ENCODE measurements around the gene KIF20B. TPM values are rescaled to one million over a fixed set of nuclear protein-coding genes. Genes with fewer than 3 reads are reported as not detected.

The KIF20B gene
- total RNA-seq, 1 experiment from 2014 or later, result 59.1 TPM

DNA sequence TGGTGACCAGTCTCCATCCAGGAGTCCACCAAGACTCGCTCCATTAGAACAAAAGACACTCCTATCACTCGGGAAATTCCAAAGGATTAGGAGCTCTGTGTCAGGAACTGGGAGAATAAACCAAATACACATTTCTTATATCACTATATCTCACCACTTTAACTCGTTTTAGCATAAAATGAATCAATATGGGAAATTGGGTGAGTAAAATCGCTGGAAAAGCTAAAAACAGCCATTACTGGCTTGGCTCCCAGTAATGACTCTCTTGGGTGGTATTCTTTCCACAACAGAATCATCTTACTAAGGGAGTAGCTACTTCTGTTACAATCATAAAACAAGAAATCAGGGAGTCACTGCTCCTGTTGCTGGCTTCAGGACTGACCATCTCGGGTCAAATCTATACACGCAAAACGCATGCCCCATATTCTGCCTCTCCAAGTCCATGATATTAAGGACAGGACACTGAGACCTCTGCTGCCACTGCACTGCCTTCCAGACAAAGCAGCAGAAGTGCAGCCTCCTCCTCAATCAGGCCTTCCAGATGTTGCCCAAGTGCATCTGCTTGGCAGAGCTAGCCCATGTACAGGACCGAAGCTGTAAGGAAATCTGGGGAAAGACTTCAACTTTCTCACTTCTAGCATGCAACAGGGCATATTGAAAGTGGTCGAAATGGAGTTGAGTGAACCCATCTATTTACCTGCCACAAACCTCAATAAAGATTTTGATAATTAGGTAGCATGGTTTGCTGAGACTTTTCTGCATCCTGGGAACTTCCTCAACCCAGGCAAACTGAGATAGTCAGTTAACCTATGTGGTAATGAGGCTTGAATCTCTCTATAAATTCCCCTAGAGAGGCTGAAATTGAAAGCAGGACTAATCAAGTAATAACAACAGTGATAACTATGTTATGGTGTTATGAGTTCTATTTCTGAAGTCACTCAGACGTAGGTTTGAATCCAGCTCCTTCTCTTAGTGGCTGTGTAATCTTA, 42.0 kb upstream of the KIF20B start:
- H3K79me2 ChIP-seq (ENCODE audit: insufficient read depth, low read length), result no peaks in the 10 kb centered on the region
- no peak overlapping the region for H3K9ac ChIP-seq (ENCODE audit: extremely low read depth, insufficient read length, low read length)
- no peak overlapping the region for H3T11ph ChIP-seq (ENCODE audit: low read length)
- H3K18ac ChIP-seq (ENCODE audit: insufficient read length, low read depth, low read length), result no peak overlapping the region
- Mint-ChIP-seq H3K4me1 (peaks cover 5 to 14% of the 10 kb centered on the region in 2 experiments), H3K27me3 (ENCODE audit: low read depth) (no peaks in the 10 kb centered on the region), H3K4me3 (no peak overlapping the region), H3K36me3 (ENCODE audit: insufficient read depth in 1 of 3, low read depth in 3 of 3) (peaks cover 16 to 26% (median 24%) of the 10 kb centered on the region in 3 experiments), H3K27ac (no peak overlapping the region), H3K9me3 (peaks cover 18 to 22% of the 10 kb centered on the region in 2 experiments; a peak in 4 of 5 replicates)
- DNase-seq, result no peak
- H2BK20ac ChIP-seq (ENCODE audit: low read depth, low read length, poor library complexity, severe bottlenecking), result no peak overlapping the region
- H2BK5ac ChIP-seq (ENCODE audit: insufficient read length, low read length), result no peak overlapping the region
- no peak overlapping the region for H2AK5ac ChIP-seq (ENCODE audit: insufficient read length, low read length)
- no CpG with 5 or more reads among the region's 10 CpGs for WGBS (ENCODE audit: extremely low coverage, insufficient read length, low lambda C conversion rate)
- H3K9me3 ChIP-seq (ENCODE audit: control insufficient read depth, low read depth, low read length), result peaks cover 9% of the 10 kb centered on the region
- no peaks in the 10 kb centered on the region for H3K79me1 ChIP-seq (ENCODE audit: insufficient read depth, low read depth, low read length, poor library complexity, severe bottlenecking)
- H3K14ac ChIP-seq (ENCODE audit: insufficient read depth, low read length), result no peak overlapping the region; the same call in 1 of the 2 replicates
- no peak overlapping the region for H4K91ac ChIP-seq (ENCODE audit: insufficient read length, low read depth, low read length)
- H3K4me2 ChIP-seq (ENCODE audit: insufficient read depth, insufficient read length, low read length), result no peak overlapping the region
- H3K4me1 ChIP-seq (ENCODE audit: insufficient read depth, low read length), result no peaks in the 10 kb centered on the region; the same call in 1 of the 2 replicates
- no peak overlapping the region for H4K8ac ChIP-seq (replicated peaks; ENCODE audit: insufficient read length, low read depth, low read length)
- H3K23me2 ChIP-seq (ENCODE audit: insufficient read length, low read depth, low read length, poor library complexity, severe bottlenecking), result no peaks in the 10 kb centered on the region
- H3K56ac ChIP-seq (ENCODE audit: insufficient read length, low read depth, low read length), result no peak overlapping the region
- no peak for TF ChIP-seq CTCF (conservative IDR thresholded peaks at IDR 0.05)
- H4K20me1 ChIP-seq (ENCODE audit: control insufficient read depth, insufficient read depth, insufficient read length), result no peaks in the 10 kb centered on the region
- no peak overlapping the region for H2BK12ac ChIP-seq (ENCODE audit: insufficient read length, low read depth, low read length)
- no peak overlapping the region for H2BK15ac ChIP-seq (ENCODE audit: low read depth, low read length)
- no peak overlapping the region for H3K23ac ChIP-seq (ENCODE audit: insufficient read length, low read depth, low read length)
- no peak overlapping the region for H2BK120ac ChIP-seq (ENCODE audit: low read depth, low read length, poor library complexity, severe bottlenecking)
- no peak overlapping the region for H3K4ac ChIP-seq (ENCODE audit: low read depth, low read length)
- no peaks in the 10 kb centered on the region for H3K27me3 ChIP-seq (ENCODE audit: insufficient read depth, low read length)
- no peak overlapping the region for H3K27ac ChIP-seq (ENCODE audit: insufficient read length, low read depth, low read length)
- no peak overlapping the region for H2AFZ ChIP-seq (ENCODE audit: low read length)
- H4K5ac ChIP-seq (ENCODE audit: insufficient read length, low read depth, low read length), result no peak overlapping the region
